Measurements from ENCODE around the gene FGD5. TPM values are rescaled to one million over a fixed set of nuclear protein-coding genes. Genes with fewer than 3 reads are reported as not detected.

FGD5 gene
- polyA plus RNA-seq, 1 donor (not counting 4 experiments of a cell fraction or from before 2014, with no cell fraction given), result not detected

- DNase-seq (ENCODE audit: low read depth, low spot score) (no peak), FAIRE-seq (no peak)
- Histone ChIP-seq H3K4me3 (ENCODE audit: control insufficient read depth in 2 of 3, extremely low read depth in 1 of 3, insufficient read depth in 2 of 3, low read depth in 1 of 3, low read length in 3 of 3) (no peak overlapping the region), H3K27me3 (ENCODE audit: control insufficient read depth, extremely low read depth, insufficient read depth, low read length) (peaks cover 20% of the 10 kb centered on the region), H3K9me3 (ENCODE audit: control insufficient read depth, low read depth, low read length) (no peaks in the 10 kb centered on the region), H3K9me1 (ENCODE audit: control insufficient read depth, extremely low read depth, insufficient read depth, low read length) (no peaks in the 10 kb centered on the region), H2AFZ (ENCODE audit: control insufficient read depth, low read length) (no peak overlapping the region), H3K79me2 (ENCODE audit: control insufficient read depth, insufficient read depth, low read length) (no peaks in the 10 kb centered on the region), H3K9ac (ENCODE audit: control insufficient read depth, extremely low read depth, insufficient read depth, low read length) (no peak overlapping the region), H3K4me2 (ENCODE audit: control insufficient read depth, extremely low read depth, insufficient read depth, low read depth, low read length) (no peak overlapping the region), H3K4me1 (ENCODE audit: control insufficient read depth, extremely low read depth, insufficient read depth, low read length) (no peaks in the 10 kb centered on the region), H4K20me1 (ENCODE audit: control insufficient read depth, extremely low read depth, insufficient read depth, low read length) (no peaks in the 10 kb centered on the region), H3K36me3 (ENCODE audit: control insufficient read depth in 2 of 2, extremely low read depth in 1 of 2, insufficient read depth in 2 of 2, low read length in 2 of 2) (no peaks in the 10 kb centered on the region), H3K27ac (ENCODE audit: control insufficient read depth, insufficient read depth, low read length) (no peak overlapping the region)
- dilution Hi-C loops (cut with MboI; ENCODE audit: extremely low pct_ligation_motif_present, low sequenced_read_pairs), result no loop called here
- TF ChIP-seq CTCF (optimal IDR thresholded peaks at IDR 0.05 in 1 of 3, IDR thresholded peaks at IDR 0.05 in 1 of 3, conservative IDR thresholded peaks at IDR 0.05 in 1 of 3; ENCODE audit: extremely low read depth in 1 of 3, insufficient read depth in 2 of 3, low read length in 3 of 3) (no peak), EZH2 (IDR thresholded peaks at IDR 0.05; ENCODE audit: low read length) (no peak)
These were observed 24.9 kb upstream of the FGD5 start for GRCh38 chr3:14793858-14794234.

GRCh38 chr3:14794435-14794834 is 24.3 kb upstream of the FGD5 start:
- no peaks in the 10 kb centered on the region for H3K79me2 ChIP-seq (ENCODE audit: control insufficient read depth, insufficient read depth, low read length)
- no peak overlapping the region for H2AFZ ChIP-seq (ENCODE audit: control insufficient read depth, low read length)
- H3K27ac ChIP-seq (ENCODE audit: control insufficient read depth, insufficient read depth, low read length), result no peak overlapping the region
- H3K9ac ChIP-seq (ENCODE audit: control insufficient read depth, extremely low read depth, insufficient read depth, low read length), result no peak overlapping the region
- H3K4me3 ChIP-seq (ENCODE audit: control insufficient read depth in 2 of 3, extremely low read depth in 1 of 3, insufficient read depth in 2 of 3, low read depth in 1 of 3, low read length in 3 of 3), result no peak overlapping the region
- no peaks in the 10 kb centered on the region for H3K4me1 ChIP-seq (ENCODE audit: control insufficient read depth, extremely low read depth, insufficient read depth, low read length)
- H3K9me1 ChIP-seq (ENCODE audit: control insufficient read depth, extremely low read depth, insufficient read depth, low read length), result no peaks in the 10 kb centered on the region
- no peak for TF ChIP-seq EZH2 (IDR thresholded peaks at IDR 0.05; ENCODE audit: low read length)
- no peak for TF ChIP-seq CTCF (optimal IDR thresholded peaks at IDR 0.05 in 1 of 3, IDR thresholded peaks at IDR 0.05 in 1 of 3, conservative IDR thresholded peaks at IDR 0.05 in 1 of 3; ENCODE audit: extremely low read depth in 1 of 3, insufficient read depth in 2 of 3, low read length in 3 of 3)
- H3K36me3 ChIP-seq (ENCODE audit: control insufficient read depth in 2 of 2, extremely low read depth in 1 of 2, insufficient read depth in 2 of 2, low read length in 2 of 2), result no peaks in the 10 kb centered on the region
- H3K9me3 ChIP-seq (ENCODE audit: control insufficient read depth, low read depth, low read length), result no peaks in the 10 kb centered on the region
- no peak overlapping the region for H3K4me2 ChIP-seq (ENCODE audit: control insufficient read depth, extremely low read depth, insufficient read depth, low read depth, low read length)
- no peaks in the 10 kb centered on the region for H4K20me1 ChIP-seq (ENCODE audit: control insufficient read depth, extremely low read depth, insufficient read depth, low read length)
- dilution Hi-C loops (cut with MboI; ENCODE audit: extremely low pct_ligation_motif_present, low sequenced_read_pairs), result no loop called here
- H3K27me3 ChIP-seq (ENCODE audit: control insufficient read depth, extremely low read depth, insufficient read depth, low read length), result peaks cover 18% of the 10 kb centered on the region
- DNase-seq (ENCODE audit: low read depth, low spot score) (no peak), FAIRE-seq (no peak)

All from keratinocyte (primary cell).